ENCODE data around the gene MARK3.

DNA sequence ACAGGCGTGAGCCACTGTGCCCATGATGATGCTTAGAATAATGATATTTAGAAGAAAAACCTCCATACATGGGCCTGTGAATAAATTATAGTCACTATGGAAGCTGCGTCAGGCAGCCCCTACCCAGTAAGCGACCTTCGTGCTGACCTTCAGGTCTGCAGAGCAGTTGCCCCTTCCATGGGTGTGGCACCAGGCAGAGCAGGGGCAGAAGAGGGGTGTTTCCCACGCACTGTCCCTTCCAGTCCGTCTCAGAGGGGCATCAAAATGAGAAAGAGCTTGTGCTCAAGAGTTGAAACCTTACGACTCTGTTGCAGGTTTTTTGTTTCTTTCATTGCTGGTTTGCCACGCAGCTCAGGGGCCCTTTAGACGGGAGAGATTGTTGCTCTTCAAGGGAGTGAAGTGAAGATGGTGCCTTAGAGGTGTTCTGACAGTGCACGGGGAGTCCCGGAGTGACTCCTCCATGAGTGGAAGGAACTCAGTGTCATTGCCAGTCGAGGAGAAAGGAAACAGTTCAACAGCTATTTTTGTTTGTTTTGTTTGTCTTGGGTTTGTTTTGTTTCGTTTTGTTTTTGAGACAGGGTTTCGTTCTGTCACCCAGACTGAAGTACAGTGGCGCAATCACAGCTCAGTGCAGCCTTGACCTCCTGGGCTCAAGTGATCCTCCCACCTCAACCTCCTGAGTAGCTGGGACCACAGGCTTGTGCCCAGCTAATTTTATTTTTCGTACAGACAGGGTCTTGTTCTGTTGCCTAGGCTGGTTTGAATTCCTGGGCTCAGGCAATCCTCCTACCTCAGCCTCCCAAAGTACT, 123.5 kb downstream of the MARK3 start:
- TF ChIP-seq ADNP (CRISPR knock-in tag; IDR thresholded peaks at IDR 0.05) (no peak), PHF5A (CRISPR knock-in tag; IDR thresholded peaks at IDR 0.05; ENCODE audit: low read depth, unreplicated experiment) (no peak), HNF4G (IDR thresholded peaks at IDR 0.05; ENCODE audit: borderline replicate concordance, low read depth, low read length) (no peak), HNF4G (CRISPR knock-in tag; IDR thresholded peaks at IDR 0.05; ENCODE audit: borderline replicate concordance, low read depth) (no peak), PRDM15 (CRISPR knock-in tag; IDR thresholded peaks at IDR 0.05) (no peak), DR1 (CRISPR knock-in tag; IDR thresholded peaks at IDR 0.05) (no peak), FOXP4 (CRISPR knock-in tag; IDR thresholded peaks at IDR 0.05) (0 out of 2 replicates have a peak, but pooled peaks have one; percentile 23), ARNT (IDR thresholded peaks at IDR 0.05) (no peak), CTCF (CRISPR knock-in tag; IDR thresholded peaks at IDR 0.05) (no peak), SIN3A (IDR thresholded peaks at IDR 0.05; ENCODE audit: borderline replicate concordance, low read depth, low read length) (no peak), ZNF280D (CRISPR knock-in tag; IDR thresholded peaks at IDR 0.05) (no peak), SUZ12 (IDR thresholded peaks at IDR 0.05; ENCODE audit: low read depth, low read length) (no peak)
- TF ChIP-seq, protein P1, sequence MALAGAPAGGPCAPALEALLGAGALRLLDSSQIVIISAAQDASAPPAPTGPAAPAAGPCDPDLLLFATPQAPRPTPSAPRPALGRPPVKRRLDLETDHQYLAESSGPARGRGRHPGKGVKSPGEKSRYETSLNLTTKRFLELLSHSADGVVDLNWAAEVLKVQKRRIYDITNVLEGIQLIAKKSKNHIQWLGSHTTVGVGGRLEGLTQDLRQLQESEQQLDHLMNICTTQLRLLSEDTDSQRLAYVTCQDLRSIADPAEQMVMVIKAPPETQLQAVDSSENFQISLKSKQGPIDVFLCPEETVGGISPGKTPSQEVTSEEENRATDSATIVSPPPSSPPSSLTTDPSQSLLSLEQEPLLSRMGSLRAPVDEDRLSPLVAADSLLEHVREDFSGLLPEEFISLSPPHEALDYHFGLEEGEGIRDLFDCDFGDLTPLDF (CRISPR knock-in tag; IDR thresholded peaks at IDR 0.05) = no peak
- TF ChIP-seq, protein P2, sequence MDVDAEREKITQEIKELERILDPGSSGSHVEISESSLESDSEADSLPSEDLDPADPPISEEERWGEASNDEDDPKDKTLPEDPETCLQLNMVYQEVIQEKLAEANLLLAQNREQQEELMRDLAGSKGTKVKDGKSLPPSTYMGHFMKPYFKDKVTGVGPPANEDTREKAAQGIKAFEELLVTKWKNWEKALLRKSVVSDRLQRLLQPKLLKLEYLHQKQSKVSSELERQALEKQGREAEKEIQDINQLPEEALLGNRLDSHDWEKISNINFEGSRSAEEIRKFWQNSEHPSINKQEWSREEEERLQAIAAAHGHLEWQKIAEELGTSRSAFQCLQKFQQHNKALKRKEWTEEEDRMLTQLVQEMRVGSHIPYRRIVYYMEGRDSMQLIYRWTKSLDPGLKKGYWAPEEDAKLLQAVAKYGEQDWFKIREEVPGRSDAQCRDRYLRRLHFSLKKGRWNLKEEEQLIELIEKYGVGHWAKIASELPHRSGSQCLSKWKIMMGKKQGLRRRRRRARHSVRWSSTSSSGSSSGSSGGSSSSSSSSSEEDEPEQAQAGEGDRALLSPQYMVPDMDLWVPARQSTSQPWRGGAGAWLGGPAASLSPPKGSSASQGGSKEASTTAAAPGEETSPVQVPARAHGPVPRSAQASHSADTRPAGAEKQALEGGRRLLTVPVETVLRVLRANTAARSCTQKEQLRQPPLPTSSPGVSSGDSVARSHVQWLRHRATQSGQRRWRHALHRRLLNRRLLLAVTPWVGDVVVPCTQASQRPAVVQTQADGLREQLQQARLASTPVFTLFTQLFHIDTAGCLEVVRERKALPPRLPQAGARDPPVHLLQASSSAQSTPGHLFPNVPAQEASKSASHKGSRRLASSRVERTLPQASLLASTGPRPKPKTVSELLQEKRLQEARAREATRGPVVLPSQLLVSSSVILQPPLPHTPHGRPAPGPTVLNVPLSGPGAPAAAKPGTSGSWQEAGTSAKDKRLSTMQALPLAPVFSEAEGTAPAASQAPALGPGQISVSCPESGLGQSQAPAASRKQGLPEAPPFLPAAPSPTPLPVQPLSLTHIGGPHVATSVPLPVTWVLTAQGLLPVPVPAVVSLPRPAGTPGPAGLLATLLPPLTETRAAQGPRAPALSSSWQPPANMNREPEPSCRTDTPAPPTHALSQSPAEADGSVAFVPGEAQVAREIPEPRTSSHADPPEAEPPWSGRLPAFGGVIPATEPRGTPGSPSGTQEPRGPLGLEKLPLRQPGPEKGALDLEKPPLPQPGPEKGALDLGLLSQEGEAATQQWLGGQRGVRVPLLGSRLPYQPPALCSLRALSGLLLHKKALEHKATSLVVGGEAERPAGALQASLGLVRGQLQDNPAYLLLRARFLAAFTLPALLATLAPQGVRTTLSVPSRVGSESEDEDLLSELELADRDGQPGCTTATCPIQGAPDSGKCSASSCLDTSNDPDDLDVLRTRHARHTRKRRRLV (CRISPR knock-in tag; IDR thresholded peaks at IDR 0.05) = no peak
